Panc1 (cell line): ENCODE measurements around the gene TDRD10. TPM values are rescaled to one million over a fixed set of nuclear protein-coding genes. Genes with fewer than 3 reads are reported as not detected.

ENCODE experiments used
- ATAC-seq: fragments of 200-7000 bp; cut with Tn5 transposase; 2 replicates; pipeline ENCODE4 v1.9.1; 2020; ENCODE audit warnings: mild to moderate bottlenecking, moderate library complexity
- BruUV-seq: library from RNA; stranded (reverse); fragments of 400-500 nt; replicated peaks from 2 replicates; lab custom pipeline; 2021; lab: Mats Ljungman, UMichigan
- CTCF ChIA-PET: fragments of 300-600 bp; sonication (Branson Sonifier 250); formaldehyde crosslinking; loops from one replicate; lab custom pipeline; 2022; ENCODE audit warnings: antibody characterized with exemption; lab: Charles Lee
- POLR2A ChIA-PET: fragments of 300-600 bp; sonication (Branson Sonifier 250); formaldehyde crosslinking; loops from one replicate; lab custom pipeline; 2022; ENCODE audit warnings: antibody characterized with exemption; lab: Charles Lee
- DNase-seq: peaks from one replicate; pipeline ENCODE4 v3.0.0-alpha.2; 2010; ENCODE audit warnings: low read depth, low spot score
- H3K27ac ChIP-seq: 2 replicates; pipeline ENCODE4 v1.5.1; 2011; ENCODE audit warnings: mild to moderate bottlenecking, low read length, inconsistent platforms
- H3K27me3 ChIP-seq: fragments of 200-500 bp; sonication (Bioruptor generic); 2 replicates; pipeline ENCODE4 v1.6.0; 2014; ENCODE audit warnings: low read length, inconsistent platforms; ENCODE audit not compliant: control insufficient read depth, insufficient read depth
- H3K36me3 ChIP-seq: fragments of 200-500 bp; sonication (Bioruptor generic); 2 replicates; pipeline ENCODE4 v1.5.1; 2014; ENCODE audit warnings: inconsistent platforms, mild to moderate bottlenecking, low read length, moderate library complexity; ENCODE audit not compliant: control insufficient read depth, insufficient read depth
- H3K4me1 ChIP-seq: 2 replicates; pipeline ENCODE4 v1.5.1; 2011; ENCODE audit warnings: inconsistent platforms, mild to moderate bottlenecking, low read length, moderate library complexity; ENCODE audit not compliant: control insufficient read depth, insufficient read depth
- H3K4me3 ChIP-seq, 2 experiments: 2 replicates each; pipeline ENCODE4 v1.5.1; 2011 to 2012; ENCODE audit warnings: low read depth in 2 of 2, low read length in 2 of 2, mild to moderate bottlenecking in 2 of 2, inconsistent platforms in 1 of 2, moderate library complexity in 1 of 2
- H3K9me3 ChIP-seq: fragments of 200-500 bp; sonication (Bioruptor generic); 2 replicates; pipeline ENCODE4 v1.5.1; 2014; ENCODE audit warnings: low read depth, mild to moderate bottlenecking, inconsistent platforms, low read length, moderate library complexity; ENCODE audit not compliant: control insufficient read depth, insufficient read depth
- POLR2AphosphoS5 ChIP-seq: IDR thresholded peaks from 2 replicates; pipeline ENCODE4 v1.6.1; 2012; ENCODE audit warnings: mild to moderate bottlenecking, low read depth, low read length, moderate library complexity
- SIN3A ChIP-seq: IDR thresholded peaks from 2 replicates; pipeline ENCODE4 v1.6.1; 2012; ENCODE audit warnings: low read depth, mild to moderate bottlenecking, low read length, moderate library complexity, borderline replicate concordance; ENCODE audit not compliant: insufficient read depth
- TCF7L2 ChIP-seq: IDR thresholded peaks from 2 replicates; pipeline ENCODE4 v1.6.1; 2011; ENCODE audit warnings: mild to moderate bottlenecking, low read depth, low read length, inconsistent platforms
- in situ Hi-C: cut with HindIII; loops from 2 replicates; pipeline ENCODE4 v1.10.0; 2016; ENCODE audit warnings: low sequenced_read_pairs, low pct_unique_long_range_greater_than_20kb
- intact Hi-C: fragments of 100-400 bp; cut with micrococcal nuclease; formaldehyde crosslinking; loops from one replicate; pipeline ENCODE4 v1.10.0; 2022; ENCODE audit not compliant: unreplicated experiment
- total RNA-seq: library from RNA; stranded (reverse); gene quantifications from one replicate; pipeline ENCODE4 v1.2.1, GENCODE V29; 2021; ENCODE audit not compliant: unreplicated experiment
- TF ChIP-seq, protein P1 (sequence below), 2 experiments: IDR thresholded peaks; 2 replicates each; pipeline ENCODE4 v1.6.1; 2011 to 2012; ENCODE audit warnings: low read depth in 2 of 2, control low read depth in 1 of 2, low read length in 1 of 2, mild to moderate bottlenecking in 1 of 2, moderate library complexity in 1 of 2; ENCODE audit not compliant: insufficient read depth in 1 of 2
- TF ChIP-seq, protein P2 (sequence below): fragments of 450-650 bp; IDR thresholded peaks from 2 replicates; pipeline ENCODE4 v1.5.1; 2017; ENCODE audit warnings: mild to moderate bottlenecking

TDRD10 gene
- total RNA-seq, 1 experiment from 2014 or later: not detected

DNA sequence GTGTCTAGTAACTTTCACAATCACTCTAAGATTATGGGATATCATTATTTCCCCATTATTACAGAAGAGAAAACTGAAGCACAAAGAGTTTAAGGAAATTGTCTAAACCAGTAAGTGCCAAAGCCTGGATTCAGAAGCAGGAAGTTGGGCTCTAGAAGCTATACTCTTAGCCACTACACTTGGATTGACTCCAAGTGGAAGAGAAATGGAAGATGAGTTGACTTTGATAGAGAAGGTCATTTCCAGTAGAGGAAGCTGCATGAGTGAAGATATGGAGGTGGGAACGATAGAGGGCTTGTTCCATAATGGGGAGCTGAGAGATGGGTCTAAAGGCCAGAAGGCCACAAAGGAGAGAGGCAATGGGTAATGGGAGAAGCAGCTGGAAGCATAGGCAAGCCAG is 11.7 kb upstream of the TDRD10 start:
- in situ Hi-C loops (no loop called here), intact Hi-C loops (loop anchor here (5.0 kb wide), 1 partner anchor 47 kb away; no protein-coding TSS in a partner anchor)
- CTCF ChIA-PET: interaction anchor here (0.7 kb wide), 1 partner anchor 56 kb away, joined by 5 read pairs; no protein-coding TSS in a partner anchor
- Histone ChIP-seq H3K9me3 (no peaks in the 10 kb centered on the region), H3K27ac (no peak overlapping the region), H3K4me1 (no peaks in the 10 kb centered on the region), H3K27me3 (peaks cover 16% of the 10 kb centered on the region; the same call in 1 of the 2 replicates), H3K36me3 (no peaks in the 10 kb centered on the region), H3K4me3 (no peak overlapping the region)
- no TSS peak for BruUV-seq
- ATAC-seq (no peak), DNase-seq (no peak)
- POLR2A ChIA-PET: no interaction called here
- no peak for TF ChIP-seq TCF7L2
- TF ChIP-seq, protein P1, sequence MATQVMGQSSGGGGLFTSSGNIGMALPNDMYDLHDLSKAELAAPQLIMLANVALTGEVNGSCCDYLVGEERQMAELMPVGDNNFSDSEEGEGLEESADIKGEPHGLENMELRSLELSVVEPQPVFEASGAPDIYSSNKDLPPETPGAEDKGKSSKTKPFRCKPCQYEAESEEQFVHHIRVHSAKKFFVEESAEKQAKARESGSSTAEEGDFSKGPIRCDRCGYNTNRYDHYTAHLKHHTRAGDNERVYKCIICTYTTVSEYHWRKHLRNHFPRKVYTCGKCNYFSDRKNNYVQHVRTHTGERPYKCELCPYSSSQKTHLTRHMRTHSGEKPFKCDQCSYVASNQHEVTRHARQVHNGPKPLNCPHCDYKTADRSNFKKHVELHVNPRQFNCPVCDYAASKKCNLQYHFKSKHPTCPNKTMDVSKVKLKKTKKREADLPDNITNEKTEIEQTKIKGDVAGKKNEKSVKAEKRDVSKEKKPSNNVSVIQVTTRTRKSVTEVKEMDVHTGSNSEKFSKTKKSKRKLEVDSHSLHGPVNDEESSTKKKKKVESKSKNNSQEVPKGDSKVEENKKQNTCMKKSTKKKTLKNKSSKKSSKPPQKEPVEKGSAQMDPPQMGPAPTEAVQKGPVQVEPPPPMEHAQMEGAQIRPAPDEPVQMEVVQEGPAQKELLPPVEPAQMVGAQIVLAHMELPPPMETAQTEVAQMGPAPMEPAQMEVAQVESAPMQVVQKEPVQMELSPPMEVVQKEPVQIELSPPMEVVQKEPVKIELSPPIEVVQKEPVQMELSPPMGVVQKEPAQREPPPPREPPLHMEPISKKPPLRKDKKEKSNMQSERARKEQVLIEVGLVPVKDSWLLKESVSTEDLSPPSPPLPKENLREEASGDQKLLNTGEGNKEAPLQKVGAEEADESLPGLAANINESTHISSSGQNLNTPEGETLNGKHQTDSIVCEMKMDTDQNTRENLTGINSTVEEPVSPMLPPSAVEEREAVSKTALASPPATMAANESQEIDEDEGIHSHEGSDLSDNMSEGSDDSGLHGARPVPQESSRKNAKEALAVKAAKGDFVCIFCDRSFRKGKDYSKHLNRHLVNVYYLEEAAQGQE (IDR thresholded peaks at IDR 0.05; ENCODE audit: insufficient read depth in 1 of 2, low read depth in 2 of 2, low read length in 1 of 2): no peak
- TF ChIP-seq, protein P2, sequence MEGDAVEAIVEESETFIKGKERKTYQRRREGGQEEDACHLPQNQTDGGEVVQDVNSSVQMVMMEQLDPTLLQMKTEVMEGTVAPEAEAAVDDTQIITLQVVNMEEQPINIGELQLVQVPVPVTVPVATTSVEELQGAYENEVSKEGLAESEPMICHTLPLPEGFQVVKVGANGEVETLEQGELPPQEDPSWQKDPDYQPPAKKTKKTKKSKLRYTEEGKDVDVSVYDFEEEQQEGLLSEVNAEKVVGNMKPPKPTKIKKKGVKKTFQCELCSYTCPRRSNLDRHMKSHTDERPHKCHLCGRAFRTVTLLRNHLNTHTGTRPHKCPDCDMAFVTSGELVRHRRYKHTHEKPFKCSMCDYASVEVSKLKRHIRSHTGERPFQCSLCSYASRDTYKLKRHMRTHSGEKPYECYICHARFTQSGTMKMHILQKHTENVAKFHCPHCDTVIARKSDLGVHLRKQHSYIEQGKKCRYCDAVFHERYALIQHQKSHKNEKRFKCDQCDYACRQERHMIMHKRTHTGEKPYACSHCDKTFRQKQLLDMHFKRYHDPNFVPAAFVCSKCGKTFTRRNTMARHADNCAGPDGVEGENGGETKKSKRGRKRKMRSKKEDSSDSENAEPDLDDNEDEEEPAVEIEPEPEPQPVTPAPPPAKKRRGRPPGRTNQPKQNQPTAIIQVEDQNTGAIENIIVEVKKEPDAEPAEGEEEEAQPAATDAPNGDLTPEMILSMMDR: no peak
- no peak for TF ChIP-seq SIN3A
- TF ChIP-seq POLR2AphosphoS5: no peak

DNA sequence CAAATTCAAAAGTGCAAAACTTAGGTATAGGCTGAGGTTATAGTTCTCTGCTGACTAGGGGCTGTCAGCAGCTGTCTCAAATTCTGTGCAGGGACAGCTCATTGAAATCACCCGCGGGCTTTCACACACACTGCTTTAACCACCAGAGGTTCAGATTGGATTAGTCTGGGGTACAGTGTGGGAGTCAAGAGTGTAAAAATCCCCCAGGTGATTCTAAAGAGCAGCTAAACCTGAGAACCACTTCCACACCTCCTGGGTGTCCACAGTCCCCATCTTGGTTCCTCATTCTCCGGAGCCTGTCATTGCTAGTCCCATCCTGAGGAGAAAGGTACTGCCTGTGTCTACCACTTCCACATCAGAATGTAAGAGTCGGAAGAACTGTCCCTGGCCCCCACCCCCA is 9.9 kb upstream of the TDRD10 start:
- Histone ChIP-seq H3K4me3 (no peak overlapping the region), H3K4me1 (no peaks in the 10 kb centered on the region), H3K36me3 (no peaks in the 10 kb centered on the region), H3K9me3 (no peaks in the 10 kb centered on the region), H3K27me3 (peaks cover 23% of the 10 kb centered on the region; the same call in 1 of the 2 replicates), H3K27ac (no peak overlapping the region)
- no peak for DNase-seq
- POLR2A ChIA-PET: interaction anchor here (0.5 kb wide), 1 partner anchor 53 kb away, joined by 5 read pairs; no protein-coding TSS in a partner anchor
- CTCF ChIA-PET: no interaction called here
- ATAC-seq: no peak
- TF ChIP-seq, protein P2: no peak
- TF ChIP-seq, protein P1 (IDR thresholded peaks at IDR 0.05; ENCODE audit: insufficient read depth in 1 of 2, low read depth in 2 of 2, low read length in 1 of 2): no peak
- TF ChIP-seq TCF7L2: no peak
- no peak for TF ChIP-seq SIN3A
- no peak for TF ChIP-seq POLR2AphosphoS5
- in situ Hi-C loops (no loop called here), intact Hi-C loops (loop anchor here (5.0 kb wide), 1 partner anchor 45 kb away; no protein-coding TSS in a partner anchor)
- BruUV-seq: no TSS peak
